HG02970 (cell line): ENCODE data around the gene GRHL1.

Source experiments
- ATAC-seq: cut with Tn5 transposase; IDR thresholded peaks from one replicate; pipeline ENCODE4 v1.9.1; 2021; ENCODE audit warnings: mild to moderate bottlenecking, moderate library complexity, moderate number of reproducible peaks; ENCODE audit not compliant: unreplicated experiment, low FRiP score

Gene GRHL1

GRCh38 chr2:9948721-9949120 lies 2.8 kb upstream of the GRHL1 start:
- ATAC-seq, result no peak

DNA sequence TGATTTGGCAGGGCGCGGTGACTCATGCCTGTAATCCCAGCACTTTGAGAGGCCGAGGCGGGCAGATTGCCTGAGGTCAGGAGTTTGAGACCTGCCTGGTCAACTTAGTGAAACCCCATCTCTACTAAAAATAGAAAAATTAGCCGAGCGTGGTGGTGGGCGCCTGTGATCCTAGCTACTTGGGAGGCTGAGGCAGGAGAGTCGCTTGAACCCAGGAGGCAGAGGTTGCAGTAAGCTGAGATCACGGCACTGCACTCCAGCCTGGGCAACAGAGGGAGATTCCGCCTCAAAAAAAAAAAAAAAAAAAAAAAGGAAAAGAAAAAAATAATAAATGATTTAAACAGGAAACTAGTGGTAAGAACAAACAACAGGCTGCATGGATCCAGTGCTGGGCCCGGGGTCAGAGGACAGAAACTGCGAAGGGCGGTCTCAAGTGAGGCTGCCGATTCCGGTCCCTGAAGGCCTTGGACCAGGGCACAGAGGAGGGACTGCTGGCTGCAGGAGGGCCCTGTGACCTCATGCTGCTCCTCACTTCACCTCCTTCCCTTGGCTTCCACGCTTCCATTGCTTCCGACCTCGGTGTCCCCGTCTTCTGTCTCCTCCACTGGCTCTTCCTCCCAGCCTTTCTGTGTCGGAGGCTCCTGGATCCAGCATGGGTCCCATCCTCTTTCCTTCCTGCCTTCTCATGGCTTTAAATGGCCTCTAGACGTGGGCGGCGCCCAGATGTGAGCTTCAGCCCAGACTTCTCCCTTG lies 2.1 kb upstream of the GRHL1 start:
- no peak for ATAC-seq

- no peak for ATAC-seq
These were observed 1.4 kb upstream of the GRHL1 start for GRCh38 chr2:9949992-9950520.

DNA sequence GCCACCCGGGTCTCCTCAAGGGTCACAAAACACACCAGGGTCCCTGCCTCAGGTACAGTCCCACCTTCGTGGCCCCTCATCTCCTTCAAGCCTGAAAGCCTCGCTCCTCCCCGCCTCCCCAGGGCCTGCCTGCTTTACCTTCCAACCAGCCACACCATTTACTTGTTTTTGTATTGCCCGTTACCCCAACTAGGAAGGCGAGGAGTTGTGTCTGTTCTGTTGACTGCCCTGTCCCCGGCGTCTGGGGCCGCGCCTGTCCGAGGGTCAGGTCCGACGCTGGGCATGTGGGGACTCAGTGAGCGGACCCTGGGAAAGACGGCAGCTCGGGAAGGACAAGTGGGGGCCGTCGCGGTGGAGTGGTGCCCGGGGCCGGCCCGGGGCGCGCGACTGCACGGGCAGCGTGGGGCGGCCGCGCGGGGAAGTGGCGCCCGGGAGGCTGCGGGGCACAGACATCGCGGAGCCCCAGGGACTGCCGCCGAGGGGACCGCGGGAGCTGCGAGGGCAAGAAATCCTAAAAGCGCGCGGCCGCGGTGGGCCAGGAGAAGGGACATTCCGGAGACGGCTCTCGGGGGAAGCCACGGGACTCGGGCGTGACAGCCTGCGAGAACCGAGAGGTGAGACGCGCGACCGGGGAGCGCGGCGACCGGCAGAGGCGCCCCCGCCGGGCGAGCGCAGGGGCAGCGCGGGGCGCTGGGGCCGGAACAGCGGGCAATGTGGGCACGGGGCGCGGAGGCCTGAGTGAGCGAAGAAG lies 797 bp upstream of the GRHL1 start:
- ATAC-seq, result no peak

- ATAC-seq, result no peak
These were observed 296 bp upstream of the GRHL1 start for GRCh38 chr2:9951272-9951521.

- no peak for ATAC-seq
These were observed 819 bp downstream of the GRHL1 start for GRCh38 chr2:9952286-9952737.

DNA sequence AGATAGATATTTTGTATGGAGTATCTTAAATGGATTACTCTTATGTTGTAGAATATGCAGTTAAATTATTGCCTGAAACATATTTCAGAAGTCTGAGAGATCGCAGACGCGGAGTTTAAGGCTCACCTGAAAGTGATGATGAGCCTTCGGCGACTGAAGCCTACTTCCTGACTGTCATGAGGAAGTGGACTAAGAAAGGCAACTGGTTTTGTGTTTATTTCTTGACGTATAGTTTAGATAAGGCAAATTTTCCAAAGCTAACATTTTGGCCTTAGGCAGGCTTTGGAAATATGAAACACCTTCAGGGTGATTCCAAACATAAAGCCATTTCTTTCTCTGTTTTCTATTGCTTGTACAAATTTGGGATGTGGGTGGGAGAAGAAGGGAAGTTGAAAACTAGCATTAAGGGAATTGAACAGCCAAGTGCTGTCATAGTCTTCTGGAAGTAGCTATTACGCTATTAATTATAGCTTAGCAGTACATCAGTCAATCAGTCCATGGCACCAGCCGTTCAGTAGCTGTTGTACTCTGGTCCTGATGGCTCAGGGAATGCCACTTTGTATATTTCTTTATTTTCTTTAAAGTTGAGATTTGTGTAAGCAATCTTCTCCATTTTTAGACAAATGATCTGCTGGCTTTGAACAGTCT lies 1.5 kb downstream of the GRHL1 start:
- no peak for ATAC-seq

GRCh38 chr2:9954136-9954535 lies 2.6 kb downstream of the GRHL1 start:
- no peak for ATAC-seq

GRCh38 chr2:9958057-9958456 lies 6.6 kb downstream of the GRHL1 start:
- no peak for ATAC-seq

DNA sequence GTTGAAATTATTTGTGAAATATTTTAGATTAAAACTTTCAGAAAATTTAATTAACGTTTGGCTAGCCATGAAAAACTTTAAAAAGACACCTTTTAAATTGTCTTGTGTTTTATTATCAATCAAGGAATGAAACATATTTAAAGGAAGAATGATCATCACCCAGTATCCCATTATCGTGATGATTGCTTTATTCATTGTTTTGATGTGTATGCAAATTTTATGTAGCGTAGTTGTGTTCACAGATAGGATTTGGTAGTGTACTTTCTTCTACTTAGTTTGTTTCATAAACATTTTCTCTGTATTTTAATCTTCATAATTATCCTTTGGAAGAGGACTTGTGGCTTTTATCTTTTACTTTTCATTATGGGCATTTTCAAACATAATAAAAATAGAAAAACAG lies 7.8 kb downstream of the GRHL1 start:
- ATAC-seq, result no peak

DNA sequence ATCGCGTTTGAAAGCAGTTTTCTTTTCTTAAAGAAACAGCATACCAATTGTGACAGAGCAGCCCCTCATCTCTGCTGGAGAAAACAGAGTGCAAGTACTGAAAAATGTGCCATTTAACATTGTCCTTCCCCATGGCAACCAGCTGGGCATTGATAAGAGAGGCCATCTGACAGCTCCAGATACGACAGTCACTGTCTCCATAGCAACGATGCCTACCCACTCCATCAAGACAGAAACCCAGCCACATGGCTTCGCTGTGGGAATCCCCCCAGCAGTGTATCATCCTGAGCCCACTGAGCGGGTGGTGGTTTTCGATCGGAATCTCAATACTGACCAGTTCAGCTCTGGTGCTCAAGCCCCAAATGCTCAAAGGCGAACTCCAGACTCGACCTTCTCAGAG lies 9.5 kb downstream of the GRHL1 start:
- no peak for ATAC-seq

GRCh38 chr2:9964334-9964980 lies 13.0 kb downstream of the GRHL1 start:
- no peak for ATAC-seq

GRCh38 chr2:9965119-9965822 lies 13.8 kb downstream of the GRHL1 start:
- no peak for ATAC-seq

DNA sequence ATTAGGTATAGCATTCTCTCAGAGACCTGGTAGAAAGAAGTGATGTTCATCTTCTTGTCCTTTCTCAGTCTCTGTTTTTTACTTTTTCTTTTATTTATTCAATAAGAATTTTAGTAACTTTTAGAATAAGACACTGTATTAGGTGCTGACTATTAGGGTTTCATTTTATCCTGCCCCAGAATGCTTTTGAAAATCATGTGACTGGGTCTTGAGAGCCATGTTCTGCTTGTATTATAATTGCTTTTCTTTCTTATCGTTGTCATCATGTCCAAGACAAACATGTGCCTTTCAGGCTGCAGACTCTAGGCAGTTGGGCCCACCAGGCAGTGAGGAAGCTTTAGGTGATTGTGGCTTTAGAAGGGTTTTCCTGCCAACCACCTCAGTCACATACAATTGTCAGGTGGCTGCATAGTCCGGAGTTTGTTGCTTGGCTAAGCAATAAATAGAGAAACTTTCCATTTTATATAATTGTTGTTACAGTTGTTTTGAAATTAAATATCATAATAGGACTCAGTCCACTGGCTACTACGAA lies 15.1 kb downstream of the GRHL1 start:
- ATAC-seq, result no peak

GRCh38 chr2:9967053-9967775 lies 15.7 kb downstream of the GRHL1 start:
- ATAC-seq, result no peak

- ATAC-seq, result no peak
These were observed 17.3 kb downstream of the GRHL1 start for GRCh38 chr2:9968553-9969497.

GRCh38 chr2:9970200-9971044 lies 18.9 kb downstream of the GRHL1 start:
- no peak for ATAC-seq
